Measurements from ENCODE around the gene MRPS26. TPM values are rescaled to one million over a fixed set of nuclear protein-coding genes. Genes with fewer than 3 reads are reported as not detected.

MRPS26 gene
- total and polyA plus RNA-seq, 2 of the 13 experiments (the other 11 are each of a cell fraction or from before 2014, with no cell fraction given), result 89.8 to 187 TPM

DNA sequence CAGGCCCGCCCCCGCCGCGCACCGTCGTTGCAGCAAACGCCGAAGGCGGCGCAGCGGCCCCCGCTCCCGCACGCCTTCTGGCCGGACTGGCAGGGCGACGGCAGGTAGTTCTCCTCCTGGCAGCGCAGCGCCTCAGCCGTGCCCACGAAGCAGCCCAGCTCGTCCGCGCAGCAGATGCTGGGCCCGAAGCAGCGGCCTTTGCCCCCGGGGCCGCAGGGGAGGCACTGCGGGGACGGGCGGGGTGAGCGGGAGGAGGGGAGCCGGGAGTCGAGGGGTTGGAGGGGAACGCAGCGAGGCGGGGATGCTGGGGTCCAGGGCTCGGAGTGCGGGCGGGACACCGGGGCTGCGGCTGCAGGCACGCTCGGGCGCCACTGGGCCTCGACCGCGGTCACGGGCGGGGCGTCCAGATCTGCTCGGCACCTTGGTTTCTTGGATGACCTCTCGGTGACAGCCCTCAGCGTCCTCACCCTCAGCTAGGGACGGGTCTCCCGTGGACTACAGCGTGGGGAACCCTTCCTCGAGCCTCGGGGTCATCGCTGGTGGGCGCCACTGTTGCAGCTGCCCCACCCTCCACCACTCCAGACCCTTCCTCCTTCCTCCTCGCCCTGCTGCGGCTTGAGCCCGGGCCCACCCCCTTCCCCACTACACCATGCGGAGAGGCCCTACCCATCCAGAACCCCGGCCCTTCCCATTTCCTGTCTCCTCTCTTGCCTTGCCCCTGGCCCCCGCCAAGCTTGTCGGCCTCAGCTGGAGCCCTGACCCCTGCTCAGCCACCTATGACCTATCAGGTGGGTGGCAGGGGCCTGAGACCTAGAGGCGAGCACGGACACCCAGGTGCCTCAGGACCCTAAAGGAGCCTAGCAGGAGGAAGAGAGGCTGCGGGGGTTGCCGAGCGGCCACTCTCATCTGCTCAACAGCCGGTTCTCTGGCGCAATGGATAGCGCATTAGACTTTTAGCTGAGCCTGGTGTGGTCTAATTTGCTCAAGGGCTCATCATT lies 37.4 kb downstream of the MRPS26 start (continued):
- TF ChIP-seq, protein P1, sequence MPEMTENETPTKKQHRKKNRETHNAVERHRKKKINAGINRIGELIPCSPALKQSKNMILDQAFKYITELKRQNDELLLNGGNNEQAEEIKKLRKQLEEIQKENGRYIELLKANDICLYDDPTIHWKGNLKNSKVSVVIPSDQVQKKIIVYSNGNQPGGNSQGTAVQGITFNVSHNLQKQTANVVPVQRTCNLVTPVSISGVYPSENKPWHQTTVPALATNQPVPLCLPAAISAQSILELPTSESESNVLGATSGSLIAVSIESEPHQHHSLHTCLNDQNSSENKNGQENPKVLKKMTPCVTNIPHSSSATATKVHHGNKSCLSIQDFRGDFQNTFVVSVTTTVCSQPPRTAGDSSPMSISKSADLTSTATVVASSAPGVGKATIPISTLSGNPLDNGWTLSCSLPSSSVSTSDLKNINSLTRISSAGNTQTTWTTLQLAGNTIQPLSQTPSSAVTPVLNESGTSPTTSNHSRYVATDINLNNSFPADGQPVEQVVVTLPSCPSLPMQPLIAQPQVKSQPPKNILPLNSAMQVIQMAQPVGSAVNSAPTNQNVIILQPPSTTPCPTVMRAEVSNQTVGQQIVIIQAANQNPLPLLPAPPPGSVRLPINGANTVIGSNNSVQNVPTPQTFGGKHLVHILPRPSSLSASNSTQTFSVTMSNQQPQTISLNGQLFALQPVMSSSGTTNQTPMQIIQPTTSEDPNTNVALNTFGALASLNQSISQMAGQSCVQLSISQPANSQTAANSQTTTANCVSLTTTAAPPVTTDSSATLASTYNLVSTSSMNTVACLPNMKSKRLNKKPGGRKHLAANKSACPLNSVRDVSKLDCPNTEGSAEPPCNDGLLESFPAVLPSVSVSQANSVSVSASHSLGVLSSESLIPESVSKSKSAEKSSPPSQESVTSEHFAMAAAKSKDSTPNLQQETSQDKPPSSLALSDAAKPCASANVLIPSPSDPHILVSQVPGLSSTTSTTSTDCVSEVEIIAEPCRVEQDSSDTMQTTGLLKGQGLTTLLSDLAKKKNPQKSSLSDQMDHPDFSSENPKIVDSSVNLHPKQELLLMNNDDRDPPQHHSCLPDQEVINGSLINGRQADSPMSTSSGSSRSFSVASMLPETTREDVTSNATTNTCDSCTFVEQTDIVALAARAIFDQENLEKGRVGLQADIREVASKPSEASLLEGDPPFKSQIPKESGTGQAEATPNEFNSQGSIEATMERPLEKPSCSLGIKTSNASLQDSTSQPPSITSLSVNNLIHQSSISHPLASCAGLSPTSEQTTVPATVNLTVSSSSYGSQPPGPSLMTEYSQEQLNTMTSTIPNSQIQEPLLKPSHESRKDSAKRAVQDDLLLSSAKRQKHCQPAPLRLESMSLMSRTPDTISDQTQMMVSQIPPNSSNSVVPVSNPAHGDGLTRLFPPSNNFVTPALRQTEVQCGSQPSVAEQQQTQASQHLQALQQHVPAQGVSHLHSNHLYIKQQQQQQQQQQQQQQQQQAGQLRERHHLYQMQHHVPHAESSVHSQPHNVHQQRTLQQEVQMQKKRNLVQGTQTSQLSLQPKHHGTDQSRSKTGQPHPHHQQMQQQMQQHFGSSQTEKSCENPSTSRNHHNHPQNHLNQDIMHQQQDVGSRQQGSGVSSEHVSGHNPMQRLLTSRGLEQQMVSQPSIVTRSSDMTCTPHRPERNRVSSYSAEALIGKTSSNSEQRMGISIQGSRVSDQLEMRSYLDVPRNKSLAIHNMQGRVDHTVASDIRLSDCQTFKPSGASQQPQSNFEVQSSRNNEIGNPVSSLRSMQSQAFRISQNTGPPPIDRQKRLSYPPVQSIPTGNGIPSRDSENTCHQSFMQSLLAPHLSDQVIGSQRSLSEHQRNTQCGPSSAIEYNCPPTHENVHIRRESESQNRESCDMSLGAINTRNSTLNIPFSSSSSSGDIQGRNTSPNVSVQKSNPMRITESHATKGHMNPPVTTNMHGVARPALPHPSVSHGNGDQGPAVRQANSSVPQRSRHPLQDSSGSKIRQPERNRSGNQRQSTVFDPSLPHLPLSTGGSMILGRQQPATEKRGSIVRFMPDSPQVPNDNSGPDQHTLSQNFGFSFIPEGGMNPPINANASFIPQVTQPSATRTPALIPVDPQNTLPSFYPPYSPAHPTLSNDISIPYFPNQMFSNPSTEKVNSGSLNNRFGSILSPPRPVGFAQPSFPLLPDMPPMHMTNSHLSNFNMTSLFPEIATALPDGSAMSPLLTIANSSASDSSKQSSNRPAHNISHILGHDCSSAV (CRISPR knock-in tag; IDR thresholded peaks at IDR 0.05; ENCODE audit: borderline replicate concordance), result no peak
- no peak for TF ChIP-seq CENPX (CRISPR knock-in tag; IDR thresholded peaks at IDR 0.05)
- TF ChIP-seq ZNF446 (CRISPR knock-in tag; IDR thresholded peaks at IDR 0.05), result no peak
- no peak; the same call in 1 of the 2 replicates for TF ChIP-seq NR2C2 (CRISPR knock-in tag; IDR thresholded peaks at IDR 0.05; ENCODE audit: borderline replicate concordance)
- no peak for TF ChIP-seq NFE2L2 (IDR thresholded peaks at IDR 0.05; ENCODE audit: low read length)
- TF ChIP-seq, protein P2, sequence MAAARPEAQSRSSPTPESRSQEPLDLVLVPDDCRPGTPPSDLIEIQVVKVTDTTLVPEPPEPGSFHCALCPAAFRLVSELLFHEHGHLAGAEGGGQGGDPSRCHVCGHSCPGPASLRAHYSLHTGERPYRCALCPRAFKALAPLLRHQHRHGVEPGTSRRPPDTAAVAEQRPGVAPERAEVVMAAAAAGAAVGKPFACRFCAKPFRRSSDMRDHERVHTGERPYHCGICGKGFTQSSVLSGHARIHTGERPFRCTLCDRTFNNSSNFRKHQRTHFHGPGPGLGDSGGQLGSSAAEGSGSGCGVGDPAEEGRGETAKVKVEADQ (CRISPR knock-in tag; IDR thresholded peaks at IDR 0.05; ENCODE audit: borderline replicate concordance), result no peak
- TF ChIP-seq NKX3-1 (CRISPR knock-in tag; IDR thresholded peaks at IDR 0.05), result no peak
- 0 out of 2 replicates have a peak, but pooled peaks have one; percentile 19 for TF ChIP-seq AKAP8 (CRISPR knock-in tag; IDR thresholded peaks at IDR 0.05)
- no peak for TF ChIP-seq BRCA1 (CRISPR knock-in tag; IDR thresholded peaks at IDR 0.05)
- TF ChIP-seq, protein P3, sequence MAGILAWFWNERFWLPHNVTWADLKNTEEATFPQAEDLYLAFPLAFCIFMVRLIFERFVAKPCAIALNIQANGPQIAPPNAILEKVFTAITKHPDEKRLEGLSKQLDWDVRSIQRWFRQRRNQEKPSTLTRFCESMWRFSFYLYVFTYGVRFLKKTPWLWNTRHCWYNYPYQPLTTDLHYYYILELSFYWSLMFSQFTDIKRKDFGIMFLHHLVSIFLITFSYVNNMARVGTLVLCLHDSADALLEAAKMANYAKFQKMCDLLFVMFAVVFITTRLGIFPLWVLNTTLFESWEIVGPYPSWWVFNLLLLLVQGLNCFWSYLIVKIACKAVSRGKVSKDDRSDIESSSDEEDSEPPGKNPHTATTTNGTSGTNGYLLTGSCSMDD (CRISPR knock-in tag; IDR thresholded peaks at IDR 0.05), result no peak
- TF ChIP-seq ZNF354B (CRISPR knock-in tag; IDR thresholded peaks at IDR 0.05), result no peak
- no peak for TF ChIP-seq ZNF30 (CRISPR knock-in tag; IDR thresholded peaks at IDR 0.05)
- TF ChIP-seq, protein P4, sequence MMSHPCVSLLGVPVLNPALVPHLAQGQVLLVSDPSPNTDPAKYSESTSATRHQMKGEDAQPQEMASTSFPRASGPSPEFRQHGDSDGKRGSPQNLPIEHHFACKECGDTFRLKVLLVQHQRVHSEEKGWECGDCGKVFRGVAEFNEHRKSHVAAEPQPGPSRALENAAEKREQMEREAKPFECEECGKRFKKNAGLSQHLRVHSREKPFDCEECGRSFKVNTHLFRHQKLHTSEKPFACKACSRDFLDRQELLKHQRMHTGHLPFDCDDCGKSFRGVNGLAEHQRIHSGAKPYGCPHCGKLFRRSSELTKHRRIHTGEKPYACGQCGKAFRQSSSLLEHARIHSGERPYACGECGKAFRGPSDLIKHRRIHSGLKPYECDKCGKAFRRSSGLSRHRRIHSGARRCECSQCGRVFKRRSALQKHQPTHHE (CRISPR knock-in tag; IDR thresholded peaks at IDR 0.05; ENCODE audit: borderline replicate concordance), result no peak
- no peak for TF ChIP-seq SIN3B (IDR thresholded peaks at IDR 0.05; ENCODE audit: low read length)
- TF ChIP-seq, protein P5, sequence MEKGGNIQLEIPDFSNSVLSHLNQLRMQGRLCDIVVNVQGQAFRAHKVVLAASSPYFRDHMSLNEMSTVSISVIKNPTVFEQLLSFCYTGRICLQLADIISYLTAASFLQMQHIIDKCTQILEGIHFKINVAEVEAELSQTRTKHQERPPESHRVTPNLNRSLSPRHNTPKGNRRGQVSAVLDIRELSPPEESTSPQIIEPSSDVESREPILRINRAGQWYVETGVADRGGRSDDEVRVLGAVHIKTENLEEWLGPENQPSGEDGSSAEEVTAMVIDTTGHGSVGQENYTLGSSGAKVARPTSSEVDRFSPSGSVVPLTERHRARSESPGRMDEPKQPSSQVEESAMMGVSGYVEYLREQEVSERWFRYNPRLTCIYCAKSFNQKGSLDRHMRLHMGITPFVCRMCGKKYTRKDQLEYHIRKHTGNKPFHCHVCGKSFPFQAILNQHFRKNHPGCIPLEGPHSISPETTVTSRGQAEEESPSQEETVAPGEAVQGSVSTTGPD (CRISPR knock-in tag; IDR thresholded peaks at IDR 0.05), result no peak
- no peak for TF ChIP-seq FOXM1 (CRISPR knock-in tag; IDR thresholded peaks at IDR 0.05)
